Loucy (cell line): Measurements from ENCODE around the gene ENTPD6.

Experiments
- H2AFZ ChIP-seq: fragments of 200-600 bp; sonication (generic); 2 replicates; pipeline ENCODE4 v1.6.0; 2016; ENCODE audit warnings: antibody characterized with exemption, mild to moderate bottlenecking, low read length, moderate library complexity
- H3F3A ChIP-seq: fragments of 200-600 bp; 2 replicates; pipeline ENCODE4 v1.6.0; 2016; ENCODE audit warnings: antibody characterized with exemption, low read depth, mild to moderate bottlenecking
- H3K27me3 ChIP-seq: fragments of 200-600 bp; sonication (generic); 2 replicates; pipeline ENCODE4 v1.6.1; 2014; ENCODE audit warnings: low read length, mild to moderate bottlenecking; ENCODE audit not compliant: insufficient read depth, poor library complexity, severe bottlenecking
- H3K36me3 ChIP-seq: fragments of 200-600 bp; sonication (generic); 2 replicates; pipeline ENCODE4 v1.6.1; 2016; ENCODE audit warnings: low read length; ENCODE audit not compliant: insufficient read depth
- H3K4me1 ChIP-seq: fragments of 200-600 bp; sonication (generic); 2 replicates; pipeline ENCODE4 v1.5.1; 2014; ENCODE audit warnings: low read length, mild to moderate bottlenecking; ENCODE audit not compliant: insufficient read depth, poor library complexity, severe bottlenecking
- H3K4me2 ChIP-seq: fragments of 200-600 bp; sonication (generic); 2 replicates; pipeline ENCODE4 v1.6.0; 2014; ENCODE audit warnings: antibody characterized with exemption, low read length, low read depth, mild to moderate bottlenecking; ENCODE audit not compliant: poor library complexity, severe bottlenecking
- H3K4me3 ChIP-seq: fragments of 200-600 bp; sonication (generic); 2 replicates; pipeline ENCODE4 v1.5.1; 2014; ENCODE audit warnings: low read length, mild to moderate bottlenecking, mixed read lengths; ENCODE audit not compliant: poor library complexity, severe bottlenecking
- H3K79me2 ChIP-seq: fragments of 200-600 bp; sonication (generic); 2 replicates; pipeline ENCODE4 v1.6.1; 2014; ENCODE audit warnings: low read length; ENCODE audit not compliant: insufficient read depth
- H3K9ac ChIP-seq: fragments of 200-600 bp; sonication (generic); 2 replicates; pipeline ENCODE4 v1.6.0; 2014; ENCODE audit warnings: mild to moderate bottlenecking, low read depth, low read length, moderate library complexity; ENCODE audit not compliant: poor library complexity, severe bottlenecking
- H3K9me2 ChIP-seq: fragments of 200-600 bp; sonication (generic); replicated peaks from 2 replicates; pipeline ENCODE4 v1.6.1; 2016; ENCODE audit warnings: low read depth, low read length, mixed read lengths
- H3K9me3 ChIP-seq: fragments of 200-600 bp; sonication (generic); 2 replicates; pipeline ENCODE4 v1.6.1; 2014; ENCODE audit warnings: mild to moderate bottlenecking, antibody characterized with exemption, low read length, low read depth; ENCODE audit not compliant: insufficient read depth
- H4K20me1 ChIP-seq: fragments of 200-600 bp; sonication (generic); 2 replicates; pipeline ENCODE4 v1.6.0; 2014; ENCODE audit warnings: antibody characterized with exemption, low read length, mild to moderate bottlenecking; ENCODE audit not compliant: insufficient read depth, poor library complexity, severe bottlenecking
- EZH2phosphoT487 ChIP-seq: fragments of 200-600 bp; IDR thresholded peaks from 2 replicates; pipeline ENCODE4 v1.6.1; 2018; ENCODE audit warnings: antibody characterized with exemption, mild to moderate bottlenecking, moderate library complexity, borderline replicate concordance
- TF ChIP-seq, protein P1 (sequence below): fragments of 200-600 bp; sonication (generic); conservative IDR thresholded peaks from 2 replicates; pipeline ENCODE4 v1.5.1; 2014; ENCODE audit warnings: mild to moderate bottlenecking, antibody characterized with exemption, low read length

The ENTPD6 gene

DNA sequence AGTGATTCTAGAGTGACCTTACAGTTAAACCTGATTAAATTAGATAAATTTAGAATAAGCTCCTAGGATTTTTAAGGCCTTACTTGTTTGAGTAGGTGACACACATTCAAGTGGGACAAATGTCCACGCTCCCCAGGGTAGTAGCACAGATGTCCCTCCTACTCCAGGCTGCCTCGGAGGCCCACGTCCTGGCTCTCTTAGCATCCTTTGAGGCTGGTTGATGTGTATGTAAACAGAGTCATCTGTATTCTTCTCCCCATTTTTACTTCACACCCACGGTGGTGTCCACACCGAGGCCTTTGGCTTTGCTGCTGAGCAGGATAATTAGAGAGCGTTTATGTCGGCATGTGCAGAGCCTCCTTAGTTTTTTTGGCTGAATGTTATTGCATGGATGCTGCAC is 15.8 kb downstream of the ENTPD6 start:
- no peak overlapping the region for H3K4me3 ChIP-seq
- TF ChIP-seq EZH2phosphoT487: no peak
- TF ChIP-seq, protein P1, sequence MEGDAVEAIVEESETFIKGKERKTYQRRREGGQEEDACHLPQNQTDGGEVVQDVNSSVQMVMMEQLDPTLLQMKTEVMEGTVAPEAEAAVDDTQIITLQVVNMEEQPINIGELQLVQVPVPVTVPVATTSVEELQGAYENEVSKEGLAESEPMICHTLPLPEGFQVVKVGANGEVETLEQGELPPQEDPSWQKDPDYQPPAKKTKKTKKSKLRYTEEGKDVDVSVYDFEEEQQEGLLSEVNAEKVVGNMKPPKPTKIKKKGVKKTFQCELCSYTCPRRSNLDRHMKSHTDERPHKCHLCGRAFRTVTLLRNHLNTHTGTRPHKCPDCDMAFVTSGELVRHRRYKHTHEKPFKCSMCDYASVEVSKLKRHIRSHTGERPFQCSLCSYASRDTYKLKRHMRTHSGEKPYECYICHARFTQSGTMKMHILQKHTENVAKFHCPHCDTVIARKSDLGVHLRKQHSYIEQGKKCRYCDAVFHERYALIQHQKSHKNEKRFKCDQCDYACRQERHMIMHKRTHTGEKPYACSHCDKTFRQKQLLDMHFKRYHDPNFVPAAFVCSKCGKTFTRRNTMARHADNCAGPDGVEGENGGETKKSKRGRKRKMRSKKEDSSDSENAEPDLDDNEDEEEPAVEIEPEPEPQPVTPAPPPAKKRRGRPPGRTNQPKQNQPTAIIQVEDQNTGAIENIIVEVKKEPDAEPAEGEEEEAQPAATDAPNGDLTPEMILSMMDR: no peak
- H3K4me1 ChIP-seq: no peaks in the 10 kb centered on the region
- no peak overlapping the region for H2AFZ ChIP-seq
- no peaks in the 10 kb centered on the region for H3K27me3 ChIP-seq
- H3K9me3 ChIP-seq: no peaks in the 10 kb centered on the region
- H3K9me2 ChIP-seq: no peaks in the 10 kb centered on the region
- H3K9ac ChIP-seq: no peak overlapping the region
- H3F3A ChIP-seq: no peaks in the 10 kb centered on the region
- H3K36me3 ChIP-seq: peaks cover 38% of the 10 kb centered on the region; the same call in 1 of the 2 replicates
- no peaks in the 10 kb centered on the region for H3K79me2 ChIP-seq
- H4K20me1 ChIP-seq: no peaks in the 10 kb centered on the region
- H3K4me2 ChIP-seq: no peak overlapping the region

- H3K79me2 ChIP-seq: no peaks in the 10 kb centered on the region
- no peaks in the 10 kb centered on the region for H3K4me1 ChIP-seq
- no peaks in the 10 kb centered on the region for H4K20me1 ChIP-seq
- no peak overlapping the region for H2AFZ ChIP-seq
- H3K4me3 ChIP-seq: no peak overlapping the region
- no peaks in the 10 kb centered on the region for H3K27me3 ChIP-seq
- peaks cover 43% of the 10 kb centered on the region; the same call in 1 of the 2 replicates for H3K36me3 ChIP-seq
- no peak overlapping the region for H3K9ac ChIP-seq
- no peaks in the 10 kb centered on the region for H3F3A ChIP-seq
- no peaks in the 10 kb centered on the region for H3K9me3 ChIP-seq
- TF ChIP-seq, protein P1: no peak
- TF ChIP-seq EZH2phosphoT487: no peak
- no peak overlapping the region for H3K4me2 ChIP-seq
- H3K9me2 ChIP-seq: no peaks in the 10 kb centered on the region
Measured at GRCh38 chr20:25212242-25212641, 16.7 kb downstream of the ENTPD6 start.

DNA sequence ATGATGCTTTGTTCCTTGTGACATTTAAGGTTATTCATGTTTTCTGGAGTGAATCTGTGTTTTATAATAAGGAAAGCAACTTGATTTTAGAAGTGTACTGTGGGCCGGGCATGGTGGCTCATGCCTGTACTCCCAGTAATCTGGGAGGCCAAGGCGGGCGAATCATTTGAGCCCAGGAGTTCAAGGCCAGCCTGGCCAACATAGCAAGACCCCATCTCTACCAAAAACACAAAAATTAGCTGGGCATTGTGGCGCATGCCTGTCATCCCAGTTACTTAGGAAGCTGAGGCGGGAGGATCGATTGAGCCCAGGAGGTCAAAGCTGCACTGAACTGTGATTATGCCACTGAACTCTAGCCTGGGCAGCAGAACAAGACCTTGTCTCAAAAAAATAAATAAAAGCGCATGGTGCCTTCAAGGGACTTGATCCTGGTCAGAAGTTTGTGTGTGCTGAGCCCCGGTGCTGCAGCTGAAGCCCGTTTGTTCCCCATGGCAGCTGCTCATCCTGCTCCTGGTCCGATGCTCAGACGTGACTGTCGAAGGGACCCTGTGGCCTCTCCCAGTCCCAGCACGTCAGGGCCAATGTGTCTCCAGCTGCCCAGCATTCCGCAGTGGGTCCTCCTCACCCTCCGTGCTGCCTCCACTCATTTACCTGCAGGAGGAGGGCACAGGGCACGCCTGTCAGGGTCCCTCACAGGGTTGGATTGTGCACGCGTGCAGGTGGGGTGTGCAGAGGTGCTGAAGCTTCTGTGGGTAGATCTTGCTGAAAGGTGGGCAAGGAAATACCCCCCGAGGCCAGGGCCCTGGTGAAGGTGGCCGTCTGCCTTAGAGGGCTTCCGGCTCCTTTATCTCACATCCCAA is 18.3 kb downstream of the ENTPD6 start:
- H3K9me3 ChIP-seq: no peaks in the 10 kb centered on the region
- H3K4me3 ChIP-seq: no peak overlapping the region
- peaks cover 46% of the 10 kb centered on the region; the same call in 1 of the 2 replicates for H3K36me3 ChIP-seq
- no peaks in the 10 kb centered on the region for H3F3A ChIP-seq
- H3K9me2 ChIP-seq: no peaks in the 10 kb centered on the region
- H2AFZ ChIP-seq: no peak overlapping the region
- H3K4me2 ChIP-seq: no peak overlapping the region
- no peak overlapping the region for H3K9ac ChIP-seq
- TF ChIP-seq, protein P1: no peak
- TF ChIP-seq EZH2phosphoT487: no peak
- H3K79me2 ChIP-seq: no peaks in the 10 kb centered on the region
- no peaks in the 10 kb centered on the region for H3K4me1 ChIP-seq
- no peaks in the 10 kb centered on the region for H3K27me3 ChIP-seq
- no peaks in the 10 kb centered on the region for H4K20me1 ChIP-seq
